GM12801 (cell line): Measurements from ENCODE around the gene ZNF497.

Source experiments
- CTCF ChIP-seq: IDR thresholded peaks from one replicate; pipeline ENCODE4 v1.5.1; 2011; ENCODE audit warnings: control low read depth; ENCODE audit not compliant: insufficient read length; ENCODE audit errors: extremely low read depth

ZNF497 gene

GRCh38 chr19:58351558-58351878 is 11.0 kb downstream of the ZNF497 start:
- no peak for TF ChIP-seq CTCF

GRCh38 chr19:58350871-58351557 is 11.5 kb downstream of the ZNF497 start:
- no peak for TF ChIP-seq CTCF

- TF ChIP-seq CTCF: no peak
These were observed 12.3 kb downstream of the ZNF497 start for GRCh38 chr19:58350001-58350861.

GRCh38 chr19:58349590-58349989 is 13.0 kb downstream of the ZNF497 start:
- TF ChIP-seq CTCF: no peak

GRCh38 chr19:58346961-58347929 is 15.3 kb downstream of the ZNF497 start:
- no peak for TF ChIP-seq CTCF

GRCh38 chr19:58345558-58345957 is 17.0 kb downstream of the ZNF497 start:
- no peak for TF ChIP-seq CTCF
